ENCODE measurements around the gene CLK3. TPM values are rescaled to one million over a fixed set of nuclear protein-coding genes. Genes with fewer than 3 reads are reported as not detected.

CLK3 gene
- total and polyA plus RNA-seq, 8 donors = 58.0 to 91.0 (median 80.3) TPM

GRCh38 chr15:74624020-74624602 lies 8.5 kb downstream of the CLK3 start:
- ATAC-seq (peak; percentile 68), DNase-seq (no peak)
- Histone ChIP-seq H3K4me1 (peaks cover 0 to 24% of the 10 kb centered on the region in 2 donors), H3K27ac (no peak overlapping the region), H3K36me3 (peaks cover 8 to 100% of the 10 kb centered on the region in 2 donors), H3K4me3 (no peak overlapping the region), H3K9me3 (no peaks in the 10 kb centered on the region), H3K27me3 (no peaks in the 10 kb centered on the region)
- no peak for TF ChIP-seq CTCF (IDR thresholded peaks at IDR 0.05)
- intact Hi-C loops (cut with DNase I) = no loop called here

GRCh38 chr15:74625693-74626092 lies 10.1 kb downstream of the CLK3 start:
- Histone ChIP-seq H3K9me3 (no peaks in the 10 kb centered on the region), H3K27me3 (no peaks in the 10 kb centered on the region), H3K36me3 (peaks cover 8 to 100% of the 10 kb centered on the region in 2 donors), H3K4me1 (peaks cover 0 to 16% of the 10 kb centered on the region in 2 donors), H3K27ac (no peak overlapping the region), H3K4me3 (no peak overlapping the region)
- no peak for TF ChIP-seq CTCF (IDR thresholded peaks at IDR 0.05)
- ATAC-seq = no peak
- DNase-seq = no peak
- intact Hi-C loops (cut with DNase I) = no loop called here

- Histone ChIP-seq H3K27me3 (no peaks in the 10 kb centered on the region), H3K9me3 (no peaks in the 10 kb centered on the region), H3K4me3 (no peak overlapping the region), H3K27ac (no peak overlapping the region), H3K36me3 (peaks cover 8 to 100% of the 10 kb centered on the region in 2 donors), H3K4me1 (peaks cover 0 to 10% of the 10 kb centered on the region in 2 donors)
- no peak for TF ChIP-seq CTCF (IDR thresholded peaks at IDR 0.05)
- intact Hi-C loops (cut with DNase I) = no loop called here
- DNase-seq = no peak
- no peak for ATAC-seq
Measured at GRCh38 chr15:74626336-74626735, 10.7 kb downstream of the CLK3 start.

GRCh38 chr15:74626752-74627692 lies 11.4 kb downstream of the CLK3 start:
- intact Hi-C loops (cut with DNase I) = no loop called here
- DNase-seq (no peak), ATAC-seq (no peak)
- H3K4me3 ChIP-seq = no peak overlapping the region
- H3K9me3 ChIP-seq = no peaks in the 10 kb centered on the region
- peaks cover 8 to 99% of the 10 kb centered on the region in 2 donors for H3K36me3 ChIP-seq
- no peak for TF ChIP-seq CTCF (IDR thresholded peaks at IDR 0.05)
- H3K27ac ChIP-seq = no peak overlapping the region
- H3K4me1 ChIP-seq = peaks cover 0 to 10% of the 10 kb centered on the region in 2 donors
- H3K27me3 ChIP-seq = no peaks in the 10 kb centered on the region

- TF ChIP-seq CTCF (IDR thresholded peaks at IDR 0.05) = no peak
- Histone ChIP-seq H3K9me3 (no peaks in the 10 kb centered on the region), H3K27me3 (no peaks in the 10 kb centered on the region), H3K36me3 (peaks cover 3 to 99% of the 10 kb centered on the region in 2 donors), H3K4me1 (peaks cover 0 to 9% of the 10 kb centered on the region in 2 donors), H3K4me3 (no peak overlapping the region), H3K27ac (no peak overlapping the region)
- ATAC-seq (no peak), DNase-seq (no peak)
- intact Hi-C loops (cut with DNase I) = no loop called here
Measured at GRCh38 chr15:74627766-74628165, 12.1 kb downstream of the CLK3 start.

Measured in left lung (tissue), 10 donors.